ENCODE measurements around the gene DEPDC1B. TPM values are rescaled to one million over a fixed set of nuclear protein-coding genes. Genes with fewer than 3 reads are reported as not detected.

The DEPDC1B gene
- total and polyA plus RNA-seq, 2 of the 8 experiments (the other 6 are each of a cell fraction or from before 2014, with no cell fraction given): 30.8 to 67.4 TPM

DNA sequence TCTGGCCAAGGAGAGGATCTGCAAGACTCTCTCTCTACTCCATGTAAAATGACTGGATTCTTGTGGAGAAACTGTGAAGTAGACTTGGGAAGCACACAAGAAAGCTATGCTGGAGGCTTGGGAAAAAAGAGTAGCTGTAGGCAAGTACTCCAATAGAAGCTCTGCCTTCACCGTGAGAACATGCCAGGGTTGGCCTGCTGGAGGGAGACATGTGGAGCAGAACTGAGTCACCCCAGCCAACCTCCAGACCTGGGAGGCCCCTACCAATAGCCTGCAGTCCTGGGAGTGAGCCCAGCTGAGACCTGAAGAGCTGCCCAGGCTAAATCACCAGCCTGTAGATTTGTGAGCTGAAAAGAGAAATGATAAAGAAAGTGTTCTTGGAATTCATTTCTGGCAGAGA lies 66.6 kb downstream of the DEPDC1B start:
- Histone ChIP-seq H2BK15ac (ENCODE audit: low read length) (no peak overlapping the region), H2AK5ac (ENCODE audit: low read depth, low read length) (no peak overlapping the region), H3K56ac (replicated peaks; ENCODE audit: insufficient read length, low read depth, low read length) (no peak overlapping the region), H4K5ac (ENCODE audit: insufficient read length, low read depth, low read length) (no peak overlapping the region), H2BK5ac (ENCODE audit: low read depth, low read length) (no peak overlapping the region), H3K23me2 (ENCODE audit: low read depth, low read length) (no peaks in the 10 kb centered on the region), H3K79me1 (ENCODE audit: low read depth, low read length) (no peaks in the 10 kb centered on the region), H3K27me3 (replicated peaks in 1 of 4; ENCODE audit: control insufficient read depth in 3 of 4, extremely low read depth in 1 of 4, insufficient read depth in 3 of 4, low read length in 3 of 4) (no peaks in the 10 kb centered on the region), H3K4ac (replicated peaks; ENCODE audit: insufficient read length, low read depth, low read length) (no peak overlapping the region), H2BK120ac (replicated peaks; ENCODE audit: low read depth, low read length) (no peak overlapping the region), H2BK20ac (ENCODE audit: low read length) (no peak overlapping the region), H2AFZ (ENCODE audit: low read length) (no peak overlapping the region), H3K36me3 (ENCODE audit: control insufficient read depth in 2 of 4, insufficient read depth in 4 of 4, low read length in 3 of 4) (peaks cover 0 to 32% (median 8%) of the 10 kb centered on the region in 4 experiments; a peak in 7 of 8 replicates), H4K91ac (replicated peaks; ENCODE audit: insufficient read length, low read length) (no peak overlapping the region), H4K20me1 (replicated peaks in 1 of 2; ENCODE audit: control insufficient read depth in 1 of 2, insufficient read depth in 2 of 2, low read length in 2 of 2) (no peaks in the 10 kb centered on the region), H3K18ac (ENCODE audit: extremely low read depth, low read length) (no peak overlapping the region), H3K4me1 (replicated peaks in 1 of 4; ENCODE audit: control insufficient read depth in 3 of 4, insufficient read depth in 4 of 4, low read length in 3 of 4) (no peaks in the 10 kb centered on the region), H3K4me2 (ENCODE audit: insufficient read depth in 1 of 2, low read depth in 2 of 2, low read length in 2 of 2) (no peak overlapping the region), H3K4me3 (ENCODE audit: extremely low read depth in 1 of 4, insufficient read depth in 2 of 4, low read depth in 3 of 4, low read length in 4 of 4) (no peak overlapping the region), H2BK12ac (ENCODE audit: low read depth, low read length) (no peak overlapping the region), H3K14ac (ENCODE audit: insufficient read length) (no peak overlapping the region), H3K23ac (ENCODE audit: insufficient read length) (no peak overlapping the region), H3K27ac (ENCODE audit: low read depth, low read length) (no peak overlapping the region), H3K9ac (replicated peaks in 1 of 4; ENCODE audit: extremely low read depth in 1 of 4, low read depth in 3 of 4, low read length in 3 of 4) (no peak overlapping the region), H3K9me3 (ENCODE audit: insufficient read depth in 2 of 2, low read depth in 1 of 2, low read length in 1 of 2) (no peaks in the 10 kb centered on the region), H3K79me2 (ENCODE audit: control insufficient read depth in 1 of 2, insufficient read depth in 2 of 2, low read length in 2 of 2) (no peaks in the 10 kb centered on the region), H4K8ac (ENCODE audit: extremely low read depth, insufficient read depth, low read length) (no peak overlapping the region)
- ChIA-PET CTCF (ENCODE audit: partially characterized antibody) (interaction anchor here (0.6 to 2.6 kb wide), 6 partner anchors 12 to 820 kb away, joined by 3 to 8 read pairs (median 4); no protein-coding TSS in a partner anchor), POLR2A (ENCODE audit: partially characterized antibody) (no interaction called here)
- FAIRE-seq (no peak), DNase-seq (ENCODE audit: low read depth in 1 of 2, low spot score in 2 of 2) (no peak)
- 82% methylated on average over 1 of the region's 1 CpG; no CpG with 5 or more reads in 1 of the 2 experiments for WGBS, 2 experiments (ENCODE audit: extremely low coverage in 1 of 2, insufficient coverage in 1 of 2, insufficient read length in 1 of 2, insufficient replicate concordance in 2 of 2, low coverage in 1 of 2, low lambda C conversion rate in 2 of 2, missing lambda C conversion rate in 1 of 2)
- TF ChIP-seq RFX5 (IDR thresholded peaks at IDR 0.05; ENCODE audit: borderline replicate concordance, low read depth, low read length) (no peak), CBX8 (IDR thresholded peaks at IDR 0.05; ENCODE audit: borderline replicate concordance, low read depth, low read length) (no peak), JUN (IDR thresholded peaks at IDR 0.05; ENCODE audit: low read depth, low read length) (no peak), TCF12 (IDR thresholded peaks at IDR 0.05; ENCODE audit: low read depth, low read length) (no peak), EP300 (IDR thresholded peaks at IDR 0.05; ENCODE audit: borderline replicate concordance in 1 of 2, low read depth in 2 of 2, low read length in 2 of 2) (no peak), HDAC2 (IDR thresholded peaks at IDR 0.05; ENCODE audit: borderline replicate concordance in 1 of 2, low read depth in 2 of 2, low read length in 2 of 2) (no peak), SP4 (IDR thresholded peaks at IDR 0.05; ENCODE audit: low read length) (no peak), HDAC6 (IDR thresholded peaks at IDR 0.05; ENCODE audit: low read depth, low read length) (no peak), SP1 (IDR thresholded peaks at IDR 0.05; ENCODE audit: low read depth, low read length) (no peak), RNF2 (IDR thresholded peaks at IDR 0.05; ENCODE audit: borderline replicate concordance, low read depth, low read length, missing control alignments, poor library complexity, severe bottlenecking) (no peak), BRCA1 (IDR thresholded peaks at IDR 0.05; ENCODE audit: low read depth, low read length) (no peak), TAF1 (IDR thresholded peaks at IDR 0.05; ENCODE audit: low read depth, low read length) (no peak), SRF (IDR thresholded peaks at IDR 0.05; ENCODE audit: low read depth, low read length) (no peak)
- TF ChIP-seq, protein P1, sequence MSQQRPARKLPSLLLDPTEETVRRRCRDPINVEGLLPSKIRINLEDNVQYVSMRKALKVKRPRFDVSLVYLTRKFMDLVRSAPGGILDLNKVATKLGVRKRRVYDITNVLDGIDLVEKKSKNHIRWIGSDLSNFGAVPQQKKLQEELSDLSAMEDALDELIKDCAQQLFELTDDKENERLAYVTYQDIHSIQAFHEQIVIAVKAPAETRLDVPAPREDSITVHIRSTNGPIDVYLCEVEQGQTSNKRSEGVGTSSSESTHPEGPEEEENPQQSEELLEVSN (IDR thresholded peaks at IDR 0.05): no peak

Measured in H1 (cell line).